Right lobe of liver (tissue), 6 donors: ENCODE data around the gene MIPEP. TPM values are rescaled to one million over a fixed set of nuclear protein-coding genes. Genes with fewer than 3 reads are reported as not detected.

Experiments used
- ATAC-seq, 4 donors: fragments of 200-7000 bp; cut with Tn5 transposase; one replicate each; pipeline ENCODE4 v1.9.1; 2020; ENCODE audit warnings: mild to moderate bottlenecking in 4 of 4, moderate library complexity in 4 of 4
- DNase-seq, 3 donors: peaks; one replicate each; pipeline ENCODE4 v3.0.0-alpha.2; 2020
- H3K27ac ChIP-seq, 3 donors: fragments of 200-600 bp; one replicate each; pipeline ENCODE4 v1.8.0; 2022
- H3K27me3 ChIP-seq, 2 donors: fragments of 200-600 bp; one replicate each; pipeline ENCODE4 v1.8.0; 2022
- H3K36me3 ChIP-seq, 4 donors: fragments of 200-600 bp; sonication (generic) in 1 of 4; one replicate each; pipeline versions ENCODE4 v1.5.1 to v1.8.0; 2017 to 2022; ENCODE audit warnings: control low read depth in 1 of 4
- H3K4me1 ChIP-seq, 4 donors: fragments of 200-600 bp; sonication (generic) in 1 of 4; one replicate each; pipeline versions ENCODE4 v1.5.1 to v1.8.0; 2017 to 2022; ENCODE audit warnings: control low read depth in 1 of 4
- H3K4me3 ChIP-seq, 3 donors: fragments of 200-600 bp; one replicate each; pipeline ENCODE4 v1.8.0; 2022
- H3K9me3 ChIP-seq, 4 donors: fragments of 200-600 bp; sonication (generic) in 1 of 4; one replicate each; pipeline versions ENCODE4 v1.5.1 to v1.8.0; 2017 to 2022; ENCODE audit warnings: control low read depth in 1 of 4
- CTCF ChIP-seq, 4 donors: fragments of 200-600 bp in 3 of 4; fragments of 450-650 bp in 1 of 4; IDR thresholded peaks; one replicate each; pipeline versions ENCODE4 v1.5.1 to v1.8.0; 2016 to 2022; ENCODE audit warnings: antibody characterized with exemption in 4 of 4, mild to moderate bottlenecking in 2 of 4
- POLR2A ChIP-seq: fragments of 450-650 bp; IDR thresholded peaks from one replicate; pipeline ENCODE4 v1.6.1; 2017; ENCODE audit warnings: antibody characterized with exemption, mild to moderate bottlenecking
- WGBS: methylation state at CpG from one replicate; pipeline ENCODE4 v1.1.6; 2018; ENCODE audit warnings: low coverage, low lambda C conversion rate; ENCODE audit not compliant: insufficient coverage; ENCODE audit errors: missing lambda C conversion rate; 5-methylcytosine and 5-hydroxymethylcytosine counted together
- intact Hi-C, 2 donors: fragments of 100-400 bp; cut with DNase I; formaldehyde crosslinking; loops; one replicate each; pipeline versions ENCODE4 v1.11.2 to v1.14.1; 2022
- total RNA-seq, 6 experiments: library from RNA; depleted of rRNA in 2 of 6; stranded (reverse); fragments of >200 nt in 2 of 6; fragmentation: NEBNext Ultra II Directional in 3 of 6; extraction: Animal tissue kit (Norgen Biotek cat#: 25700) in 3 of 6; gene quantifications; one replicate each; pipeline versions ENCODE4 v1.1.0 to v1.2.4, GENCODE V29; 2016 to 2023
- donor health status: DM: no; HTN: yes; CAD: no.
- donor health status: DM: no; HTN: no; CAD: no.
- donor health status: DM: no; HTN: no; CAD: no.
- donor health status: DM: no; HTN: yes; CAD: no.
- donor health status: DM: no; HTN: yes; CAD: no.

Gene MIPEP
- total RNA-seq, 6 experiments from 2014 or later: 8.2 to 15.2 (median 11.8) TPM

- intact Hi-C loops: no loop called here
- Histone ChIP-seq H3K9me3 (no peaks in the 10 kb centered on the region), H3K4me1 (no peaks in the 10 kb centered on the region), H3K36me3 (no peaks in the 10 kb centered on the region), H3K27me3 (no peaks in the 10 kb centered on the region), H3K27ac (no peak overlapping the region), H3K4me3 (no peak overlapping the region)
- TF ChIP-seq POLR2A (no peak), CTCF (IDR thresholded peaks at IDR 0.05) (no peak)
- DNase-seq: no peak
- no peak for ATAC-seq
- WGBS: 58% methylated on average over 2 of the region's 2 CpGs
Observed at GRCh38 chr13:23699271-23699670, 189.9 kb downstream of the MIPEP start.

GRCh38 chr13:23697772-23698313 is 191.4 kb downstream of the MIPEP start:
- Histone ChIP-seq H3K27ac (no peak overlapping the region), H3K36me3 (no peaks in the 10 kb centered on the region), H3K27me3 (no peaks in the 10 kb centered on the region), H3K4me3 (no peak overlapping the region), H3K4me1 (no peaks in the 10 kb centered on the region), H3K9me3 (no peaks in the 10 kb centered on the region)
- 36% methylated on average over 1 of the region's 1 CpG for WGBS
- intact Hi-C loops: no loop called here
- no peak for DNase-seq
- ATAC-seq: no peak
- no peak for TF ChIP-seq POLR2A
- no peak for TF ChIP-seq CTCF (IDR thresholded peaks at IDR 0.05)

GRCh38 chr13:23696610-23697009 is 192.6 kb downstream of the MIPEP start:
- Histone ChIP-seq H3K36me3 (no peaks in the 10 kb centered on the region), H3K9me3 (no peaks in the 10 kb centered on the region), H3K4me3 (no peak overlapping the region), H3K4me1 (no peaks in the 10 kb centered on the region), H3K27me3 (no peaks in the 10 kb centered on the region), H3K27ac (no peak overlapping the region)
- intact Hi-C loops: no loop called here
- WGBS: 29% methylated on average over 1 of the region's 5 CpGs
- DNase-seq (no peak), ATAC-seq (no peak)
- TF ChIP-seq POLR2A: no peak
- no peak for TF ChIP-seq CTCF (IDR thresholded peaks at IDR 0.05)

GRCh38 chr13:23695711-23696464 is 193.3 kb downstream of the MIPEP start:
- peak in 3 of 4 donors; percentile 44 to 54 (median 47) for ATAC-seq
- H3K4me3 ChIP-seq: no peak overlapping the region
- H3K36me3 ChIP-seq: no peaks in the 10 kb centered on the region
- no peaks in the 10 kb centered on the region for H3K9me3 ChIP-seq
- WGBS: 63% methylated on average over 24 of the region's 46 CpGs
- H3K27me3 ChIP-seq: no peaks in the 10 kb centered on the region
- no peak for TF ChIP-seq CTCF (IDR thresholded peaks at IDR 0.05)
- no peak for TF ChIP-seq POLR2A
- intact Hi-C loops: no loop called here
- no peaks in the 10 kb centered on the region for H3K4me1 ChIP-seq
- DNase-seq: no peak
- no peak overlapping the region for H3K27ac ChIP-seq
